ENCODE data around the gene CRBN. TPM values are rescaled to one million over a fixed set of nuclear protein-coding genes. Genes with fewer than 3 reads are reported as not detected.

Gene CRBN
- total and polyA plus RNA-seq, 9 of the 15 experiments (the other 6 are each of a cell fraction or from before 2014, with no cell fraction given): 40.8 to 331 (median 57.4) TPM

DNA sequence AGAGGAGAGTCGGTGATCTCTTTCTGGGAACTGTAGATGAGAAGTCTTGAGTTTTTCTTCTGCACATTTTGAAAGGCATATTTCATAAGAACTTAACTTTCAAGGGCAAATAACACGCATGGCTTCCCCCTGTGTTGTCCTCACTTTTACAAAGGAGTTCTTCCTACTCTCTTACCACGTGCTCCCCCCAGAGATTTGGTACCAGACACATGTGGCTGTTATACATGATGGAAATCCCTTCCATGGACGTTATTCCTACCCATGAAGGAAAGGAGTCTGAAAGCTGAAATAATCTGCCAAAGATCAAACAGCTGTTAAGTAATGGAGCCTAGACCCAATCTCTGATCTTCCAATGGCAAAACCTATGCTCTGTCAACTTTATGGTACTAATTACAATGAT is 73.7 kb downstream of the CRBN start:
- Histone ChIP-seq H3K9ac (ENCODE audit: insufficient read depth in 1 of 2, low read depth in 2 of 2, low read length in 2 of 2) (no peak overlapping the region), H3K27me3 (ENCODE audit: control insufficient read depth in 2 of 2, insufficient read depth in 2 of 2, low read length in 2 of 2) (peaks cover 8 to 12% of the 10 kb centered on the region in 2 experiments; a peak in 3 of 5 replicates), H3K4me3 (no peak overlapping the region), H3K27ac (ENCODE audit: extremely low read depth, low read depth, low read length) (no peak overlapping the region), H3K9me3 (replicated peaks; ENCODE audit: control insufficient read depth, insufficient read depth, low read depth, low read length) (no peaks in the 10 kb centered on the region), H3K4me2 (ENCODE audit: insufficient read depth, low read length) (no peak overlapping the region), H3K36me3 (ENCODE audit: control insufficient read depth, insufficient read depth, low read length) (no peaks in the 10 kb centered on the region), H3K9me1 (ENCODE audit: control insufficient read depth, insufficient read depth, low read length) (no peaks in the 10 kb centered on the region), H4K20me1 (replicated peaks; ENCODE audit: control insufficient read depth, insufficient read depth, low read length) (no peaks in the 10 kb centered on the region), H3K79me2 (ENCODE audit: control insufficient read depth, insufficient read depth, low read length) (no peaks in the 10 kb centered on the region), H2AFZ (ENCODE audit: low read depth, low read length) (no peak overlapping the region), H3K4me1 (replicated peaks in 1 of 2; ENCODE audit: control insufficient read depth in 2 of 2, insufficient read depth in 2 of 2, low read length in 2 of 2) (peaks cover 0 to 6% of the 10 kb centered on the region in 2 experiments; a peak in 2 of 5 replicates)
- FAIRE-seq (no peak), ATAC-seq (no peak), DNase-seq (ENCODE audit: extremely low read depth in 1 of 4, low spot score in 3 of 4) (no peak)
- intact Hi-C loops (cut with micrococcal nuclease): no loop called here
- ChIA-PET CTCF (ENCODE audit: low intra/inter-chr PET ratio) (no interaction called here), POLR2A (no interaction called here)
- no TSS peak for BruUV-seq (replicated peaks)
- 0% methylated on average over 4 of the region's 4 CpGs for WGBS (ENCODE audit: insufficient coverage, low coverage, missing lambda C conversion rate)
- in situ Hi-C loops (cut with MboI): no loop called here
- TF ChIP-seq, protein P1, sequence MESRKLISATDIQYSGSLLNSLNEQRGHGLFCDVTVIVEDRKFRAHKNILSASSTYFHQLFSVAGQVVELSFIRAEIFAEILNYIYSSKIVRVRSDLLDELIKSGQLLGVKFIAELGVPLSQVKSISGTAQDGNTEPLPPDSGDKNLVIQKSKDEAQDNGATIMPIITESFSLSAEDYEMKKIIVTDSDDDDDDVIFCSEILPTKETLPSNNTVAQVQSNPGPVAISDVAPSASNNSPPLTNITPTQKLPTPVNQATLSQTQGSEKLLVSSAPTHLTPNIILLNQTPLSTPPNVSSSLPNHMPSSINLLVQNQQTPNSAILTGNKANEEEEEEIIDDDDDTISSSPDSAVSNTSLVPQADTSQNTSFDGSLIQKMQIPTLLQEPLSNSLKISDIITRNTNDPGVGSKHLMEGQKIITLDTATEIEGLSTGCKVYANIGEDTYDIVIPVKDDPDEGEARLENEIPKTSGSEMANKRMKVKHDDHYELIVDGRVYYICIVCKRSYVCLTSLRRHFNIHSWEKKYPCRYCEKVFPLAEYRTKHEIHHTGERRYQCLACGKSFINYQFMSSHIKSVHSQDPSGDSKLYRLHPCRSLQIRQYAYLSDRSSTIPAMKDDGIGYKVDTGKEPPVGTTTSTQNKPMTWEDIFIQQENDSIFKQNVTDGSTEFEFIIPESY (CRISPR knock-in tag; IDR thresholded peaks at IDR 0.05): no peak
- TF ChIP-seq, protein P2, sequence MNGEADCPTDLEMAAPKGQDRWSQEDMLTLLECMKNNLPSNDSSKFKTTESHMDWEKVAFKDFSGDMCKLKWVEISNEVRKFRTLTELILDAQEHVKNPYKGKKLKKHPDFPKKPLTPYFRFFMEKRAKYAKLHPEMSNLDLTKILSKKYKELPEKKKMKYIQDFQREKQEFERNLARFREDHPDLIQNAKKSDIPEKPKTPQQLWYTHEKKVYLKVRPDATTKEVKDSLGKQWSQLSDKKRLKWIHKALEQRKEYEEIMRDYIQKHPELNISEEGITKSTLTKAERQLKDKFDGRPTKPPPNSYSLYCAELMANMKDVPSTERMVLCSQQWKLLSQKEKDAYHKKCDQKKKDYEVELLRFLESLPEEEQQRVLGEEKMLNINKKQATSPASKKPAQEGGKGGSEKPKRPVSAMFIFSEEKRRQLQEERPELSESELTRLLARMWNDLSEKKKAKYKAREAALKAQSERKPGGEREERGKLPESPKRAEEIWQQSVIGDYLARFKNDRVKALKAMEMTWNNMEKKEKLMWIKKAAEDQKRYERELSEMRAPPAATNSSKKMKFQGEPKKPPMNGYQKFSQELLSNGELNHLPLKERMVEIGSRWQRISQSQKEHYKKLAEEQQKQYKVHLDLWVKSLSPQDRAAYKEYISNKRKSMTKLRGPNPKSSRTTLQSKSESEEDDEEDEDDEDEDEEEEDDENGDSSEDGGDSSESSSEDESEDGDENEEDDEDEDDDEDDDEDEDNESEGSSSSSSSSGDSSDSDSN (IDR thresholded peaks at IDR 0.05; ENCODE audit: borderline replicate concordance in 1 of 2, low read depth in 2 of 2, low read length in 2 of 2): no peak
- no peak for TF ChIP-seq SP1 (CRISPR knock-in tag; IDR thresholded peaks at IDR 0.05)
- TF ChIP-seq DNMT1 (IDR thresholded peaks at IDR 0.05): no peak
- TF ChIP-seq BDP1 (IDR thresholded peaks at IDR 0.05; ENCODE audit: insufficient read depth, insufficient read length): no peak
- TF ChIP-seq DIDO1 (tag; IDR thresholded peaks at IDR 0.05; ENCODE audit: low read depth): no peak
- no peak for TF ChIP-seq KAT2B (IDR thresholded peaks at IDR 0.05; ENCODE audit: low read depth, low read length)
- TF ChIP-seq ZBTB40 (IDR thresholded peaks at IDR 0.05): no peak
- no peak for TF ChIP-seq ZBTB40 (CRISPR knock-in tag; IDR thresholded peaks at IDR 0.05)

Measured in K562 (cell line).